Dermis microvascular lymphatic vessel endothelial cell (primary cell): ENCODE measurements around the gene LRMDA. TPM values are rescaled to one million over a fixed set of nuclear protein-coding genes. Genes with fewer than 3 reads are reported as not detected.
A peak's percentile ranks its signal among the peaks of the same experiment; 100 is the strongest.

Experiments used
- DNase-seq, 2 donors: peaks; one replicate each; pipeline versions ENCODE4 v3.0.0 to v3.0.0-alpha.2; 2010; ENCODE audit warnings: low read depth in 2 of 2
- total RNA-seq: library from RNA; depleted of rRNA; stranded (reverse); fragments of >200 nt; gene quantifications from 2 replicates; pipeline ENCODE4 v1.2.1, GENCODE V29; 2014

The LRMDA gene
- total RNA-seq, 1 donor from 2014 or later: 10.4 TPM

DNA sequence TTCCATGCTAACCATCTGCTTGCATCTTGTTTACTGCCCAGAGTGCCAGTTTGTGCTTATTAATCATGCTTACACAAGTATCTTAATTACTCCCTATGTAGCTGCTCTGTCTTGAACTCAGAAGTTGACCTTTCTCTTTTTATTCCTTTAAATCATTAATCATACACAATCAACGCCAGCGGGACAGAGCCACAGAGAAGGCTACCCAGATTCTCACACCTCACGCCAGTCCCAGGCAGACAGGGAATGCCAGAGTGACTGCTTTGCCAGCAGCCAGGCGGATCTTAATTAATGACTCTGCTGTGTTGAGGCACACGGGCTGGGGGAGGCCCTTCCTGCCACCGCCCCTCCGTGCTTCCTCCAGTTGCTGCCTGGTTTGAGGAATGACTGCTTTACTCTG, 229.4 kb downstream of the LRMDA start:
- no peak for DNase-seq

DNA sequence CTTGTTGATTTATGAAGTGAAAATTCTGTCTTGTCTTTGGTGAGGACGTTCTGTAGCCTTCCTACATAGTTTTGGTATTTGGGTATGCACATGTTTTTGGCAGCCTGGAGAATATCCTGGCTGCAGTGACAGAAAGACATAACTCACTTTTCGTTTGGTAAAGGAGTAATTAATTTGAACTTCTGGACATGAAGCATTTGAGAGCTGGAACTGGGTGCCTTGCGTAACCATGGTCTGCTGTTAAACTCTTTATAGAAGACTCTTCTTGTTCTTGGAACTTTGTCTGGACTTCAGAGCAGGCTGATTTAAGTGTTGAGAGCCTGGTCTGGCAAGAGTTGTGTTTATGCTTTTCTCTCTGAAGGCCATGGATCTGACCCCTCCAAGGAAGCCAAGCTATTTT, 231.3 kb downstream of the LRMDA start:
- no peak for DNase-seq

DNA sequence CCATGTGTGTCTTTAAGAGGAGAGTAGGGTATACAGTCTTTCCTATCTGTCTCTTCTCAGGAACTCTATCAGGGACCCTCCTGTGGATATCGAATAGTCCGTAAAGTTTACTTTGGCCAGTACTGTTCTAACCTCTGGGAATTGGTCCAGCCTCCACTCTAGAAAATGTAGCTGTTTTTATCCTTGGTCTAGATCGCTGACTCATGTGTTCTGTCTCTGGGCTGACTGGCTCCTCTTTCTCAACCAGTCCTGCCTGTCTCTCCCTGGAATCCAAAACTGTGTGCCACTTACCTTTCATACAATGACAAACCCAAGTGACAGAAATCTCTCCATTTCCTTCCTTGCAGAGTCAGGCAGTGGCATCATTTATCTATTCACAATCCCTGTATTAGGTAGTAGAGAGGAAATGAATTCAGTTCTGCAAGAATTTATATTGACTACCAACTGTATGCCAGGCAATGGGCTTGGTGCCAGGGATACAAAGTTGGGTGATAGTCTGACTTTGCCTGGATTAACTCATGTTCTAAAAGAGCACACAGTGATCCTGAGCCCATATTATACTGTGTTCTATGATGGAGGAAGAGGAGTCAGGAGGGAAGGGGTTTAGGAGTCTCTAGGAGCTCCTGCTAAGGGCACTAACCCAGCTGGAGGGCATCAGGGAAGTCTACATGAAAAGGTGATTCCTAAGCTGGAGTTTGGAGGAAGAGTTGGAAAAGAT, 232.7 kb downstream of the LRMDA start:
- DNase-seq: peak; percentile 4 to 18

DNA sequence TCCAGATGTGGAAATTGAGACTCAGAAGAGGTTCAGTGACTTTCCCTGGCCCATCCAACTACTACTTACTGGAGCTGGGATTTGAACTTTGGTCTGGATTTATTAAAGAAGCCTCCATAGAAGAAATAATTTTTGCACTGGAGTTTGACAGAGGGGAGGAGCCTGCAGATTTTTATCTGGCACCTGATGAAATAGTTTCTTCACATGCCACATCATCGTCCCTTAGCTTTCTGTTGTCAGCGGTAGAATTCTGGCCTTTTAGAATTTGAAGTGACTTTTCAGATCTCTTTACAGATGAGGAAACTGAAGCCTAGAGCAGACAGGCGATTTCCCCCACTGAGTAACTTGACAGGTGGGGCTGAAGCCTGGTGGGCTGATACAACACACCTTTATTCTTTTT, 233.5 kb downstream of the LRMDA start:
- no peak for DNase-seq

DNA sequence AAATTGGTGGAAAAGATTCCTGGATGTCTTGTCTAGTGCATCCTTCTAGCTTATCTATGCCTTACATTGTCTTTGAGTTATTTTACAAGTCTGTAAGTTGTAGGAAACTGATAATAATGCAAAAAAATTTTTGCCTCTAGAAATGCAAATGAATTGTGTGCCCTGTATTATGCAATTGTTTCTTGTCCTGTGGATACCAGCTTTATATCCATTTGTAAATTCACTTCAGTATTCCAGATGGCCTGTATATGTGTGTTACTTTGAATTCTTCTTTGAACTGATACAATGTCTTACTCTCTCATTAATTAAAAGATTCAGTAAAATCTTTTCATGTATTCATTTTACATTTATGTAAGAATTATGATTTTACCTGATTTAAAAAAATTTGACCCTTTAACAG, 234.3 kb downstream of the LRMDA start:
- DNase-seq: no peak

DNA sequence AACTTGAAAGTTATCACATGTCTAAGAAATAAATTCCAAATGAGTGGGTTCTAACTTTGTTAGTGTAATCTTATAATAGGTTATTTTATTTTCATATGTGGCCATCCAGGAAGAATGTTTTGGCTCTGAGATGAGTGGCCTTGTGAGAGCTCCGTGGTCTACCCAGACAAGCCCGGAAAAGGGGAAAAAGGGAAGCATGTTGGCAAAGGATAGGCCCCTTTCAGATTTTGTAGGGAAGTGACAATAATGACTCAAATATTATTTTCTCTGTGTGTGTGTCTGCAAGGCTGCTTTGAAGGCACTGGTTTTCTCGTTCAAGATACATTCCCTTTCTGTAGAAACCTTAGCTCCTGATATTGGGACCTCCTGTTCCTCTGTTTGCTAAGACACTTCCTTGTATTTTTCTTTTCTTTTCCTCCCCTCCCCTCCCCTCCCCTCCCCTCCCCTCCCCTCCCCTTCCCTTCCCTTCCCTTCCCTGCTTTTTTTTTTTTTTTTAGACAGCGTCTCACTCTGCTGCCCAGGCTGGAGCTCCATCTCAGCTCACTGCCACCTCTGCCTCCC, 240.8 kb downstream of the LRMDA start:
- no peak for DNase-seq

DNA sequence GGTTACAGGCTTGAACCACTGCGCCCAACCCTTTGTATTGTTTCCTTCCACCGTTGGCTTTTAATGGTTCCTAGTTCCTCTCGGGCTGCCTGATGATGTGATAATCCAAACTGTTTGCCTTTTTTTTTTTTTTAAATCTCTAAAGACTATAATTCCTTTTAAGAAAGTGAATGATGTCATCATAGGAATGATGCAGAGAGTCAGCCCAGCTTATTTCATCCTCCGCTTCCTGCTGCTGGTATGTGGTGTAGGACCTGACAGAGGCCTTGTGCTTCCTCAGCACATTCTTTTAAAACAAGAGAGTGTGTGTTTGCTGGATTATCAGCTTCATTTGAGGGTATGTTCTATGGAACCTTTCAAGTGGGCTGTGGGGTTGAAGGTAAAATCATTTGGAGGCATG, 241.4 kb downstream of the LRMDA start:
- DNase-seq: no peak

DNA sequence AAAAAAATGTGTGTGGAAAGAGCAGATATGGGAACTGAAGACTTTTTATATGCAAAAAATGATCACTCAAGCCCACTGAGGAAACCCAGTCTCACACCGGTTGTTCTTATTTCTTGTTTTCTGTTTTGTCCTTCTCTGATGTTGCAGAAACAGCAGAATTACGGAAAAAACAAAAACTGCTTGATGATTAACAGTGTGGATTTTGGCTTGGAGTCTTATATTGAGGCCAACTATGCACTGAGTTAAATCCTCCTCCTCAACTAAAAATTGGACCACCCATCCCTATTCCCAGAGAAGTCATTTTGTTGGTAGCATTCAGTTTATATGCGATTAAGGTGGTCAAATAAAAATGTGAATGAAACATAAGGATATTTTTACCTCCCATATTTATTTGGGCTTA, 246.1 kb downstream of the LRMDA start:
- DNase-seq: no peak

DNA sequence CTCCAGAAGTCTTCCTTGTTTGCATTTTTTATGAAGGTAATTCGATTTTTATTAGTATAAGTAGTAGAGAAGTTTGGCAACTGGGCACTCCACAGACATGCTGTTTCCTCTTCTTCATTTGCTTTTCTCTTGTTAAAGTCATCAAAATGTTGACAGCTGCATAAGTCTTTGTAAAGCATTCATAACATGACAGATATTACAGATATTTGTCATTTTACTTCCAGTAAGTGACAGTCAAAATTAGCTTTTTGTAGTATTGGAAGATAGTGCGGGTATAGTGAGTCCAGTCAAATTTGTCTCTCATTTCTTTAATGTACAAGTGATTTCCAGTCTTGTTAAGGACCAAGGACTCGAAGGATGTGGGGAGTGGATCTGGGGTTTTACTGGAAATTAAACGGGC, 247.1 kb downstream of the LRMDA start:
- no peak for DNase-seq

DNA sequence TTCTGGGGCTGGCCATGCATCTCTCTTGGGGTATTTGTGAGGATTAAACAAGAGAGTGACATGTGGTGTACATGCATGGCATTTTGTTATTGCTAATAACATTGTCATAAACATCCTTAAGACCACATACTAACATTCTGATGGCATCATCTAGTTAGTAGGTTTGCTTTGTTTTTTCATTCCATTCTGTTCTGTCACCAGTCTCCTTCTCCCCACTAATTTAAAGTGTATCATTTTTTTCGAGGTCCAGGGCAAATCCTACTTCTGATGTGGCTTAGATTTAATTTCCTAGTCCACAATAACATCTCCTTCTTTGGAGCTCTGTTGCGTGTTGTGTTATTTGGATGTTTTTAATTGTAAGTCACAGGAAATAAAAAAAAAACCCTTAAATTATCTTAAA, 248.1 kb downstream of the LRMDA start:
- no peak for DNase-seq

DNA sequence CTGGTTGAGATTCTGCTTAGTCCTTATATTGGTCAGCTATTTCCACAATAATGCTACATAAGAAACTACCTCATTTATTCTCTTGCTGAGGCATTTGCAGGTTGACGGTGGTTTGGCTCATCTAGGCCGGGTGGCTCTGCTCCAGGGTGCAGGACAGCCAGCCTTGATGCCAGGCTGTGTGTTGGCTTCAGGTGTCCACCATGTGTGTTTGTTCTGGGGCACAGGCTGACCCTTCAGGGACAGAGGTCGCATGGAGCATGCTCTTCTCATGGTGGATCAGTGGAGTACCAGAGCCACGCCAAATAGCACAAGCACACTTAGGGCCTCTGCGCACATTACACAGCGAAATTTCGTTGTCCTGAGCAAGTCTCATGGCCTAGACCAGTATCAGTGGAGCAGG, 249.9 kb downstream of the LRMDA start:
- no peak for DNase-seq

DNA sequence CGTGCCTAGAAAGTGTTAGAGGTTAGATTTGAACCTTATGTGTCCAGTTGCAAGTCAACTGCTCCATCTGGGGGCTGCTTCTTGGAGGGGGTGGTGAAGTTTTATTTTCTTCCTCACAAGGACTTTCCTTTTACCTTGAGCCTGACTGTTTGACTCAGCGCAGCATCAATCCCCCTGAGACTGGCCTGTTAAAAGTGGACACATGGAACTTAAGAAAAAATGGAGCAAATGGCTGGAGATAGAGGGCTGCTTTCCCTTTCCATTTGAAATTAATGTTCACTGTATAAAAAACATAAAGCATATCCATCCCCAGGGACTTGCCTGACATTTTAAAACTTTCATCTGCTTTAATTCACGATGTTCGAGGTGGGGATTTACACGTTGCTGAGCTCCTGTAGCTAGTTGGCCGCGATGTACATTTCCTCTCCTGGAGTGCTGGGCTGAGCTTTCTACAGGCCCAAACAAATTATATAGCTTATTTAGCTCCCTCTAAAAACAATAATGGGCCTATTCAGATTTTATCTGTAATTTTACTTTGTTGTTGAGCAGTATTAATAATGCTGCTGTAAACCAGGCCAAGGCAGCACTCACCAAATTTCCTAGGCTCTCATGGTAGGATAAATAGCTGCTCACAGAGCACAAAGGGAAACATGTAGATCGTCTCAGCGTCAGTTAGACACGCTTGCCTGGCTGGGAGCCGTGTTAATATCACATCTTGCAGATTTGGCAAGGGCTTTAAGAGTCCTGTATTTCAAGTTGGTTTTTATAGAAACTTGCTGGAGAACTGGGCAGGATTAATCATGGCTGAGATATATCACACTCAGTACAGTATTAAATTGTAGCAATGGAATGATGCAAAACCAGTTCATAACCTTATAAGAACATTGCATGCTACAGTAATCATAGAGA, 251.5 kb downstream of the LRMDA start:
- DNase-seq: no peak

DNA sequence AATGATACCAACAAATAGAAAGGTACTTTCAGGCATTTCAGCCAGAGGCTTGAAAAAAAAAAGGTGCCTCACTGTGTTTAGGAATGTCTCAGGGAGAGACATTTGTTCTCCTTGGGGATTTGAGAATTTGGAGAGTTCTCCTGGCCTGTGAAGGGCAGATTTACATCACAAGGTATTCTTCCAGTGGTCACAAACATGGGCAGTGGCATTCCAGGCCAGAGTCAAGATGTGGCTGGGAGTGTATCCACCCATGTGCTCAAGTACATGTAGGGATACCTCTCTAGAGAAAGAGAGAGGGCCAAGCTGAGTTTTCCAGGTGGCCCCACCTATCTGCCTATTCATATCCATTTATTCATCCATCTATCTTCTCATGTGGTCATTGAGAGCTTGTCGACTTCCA, 253.8 kb downstream of the LRMDA start:
- no peak for DNase-seq

DNA sequence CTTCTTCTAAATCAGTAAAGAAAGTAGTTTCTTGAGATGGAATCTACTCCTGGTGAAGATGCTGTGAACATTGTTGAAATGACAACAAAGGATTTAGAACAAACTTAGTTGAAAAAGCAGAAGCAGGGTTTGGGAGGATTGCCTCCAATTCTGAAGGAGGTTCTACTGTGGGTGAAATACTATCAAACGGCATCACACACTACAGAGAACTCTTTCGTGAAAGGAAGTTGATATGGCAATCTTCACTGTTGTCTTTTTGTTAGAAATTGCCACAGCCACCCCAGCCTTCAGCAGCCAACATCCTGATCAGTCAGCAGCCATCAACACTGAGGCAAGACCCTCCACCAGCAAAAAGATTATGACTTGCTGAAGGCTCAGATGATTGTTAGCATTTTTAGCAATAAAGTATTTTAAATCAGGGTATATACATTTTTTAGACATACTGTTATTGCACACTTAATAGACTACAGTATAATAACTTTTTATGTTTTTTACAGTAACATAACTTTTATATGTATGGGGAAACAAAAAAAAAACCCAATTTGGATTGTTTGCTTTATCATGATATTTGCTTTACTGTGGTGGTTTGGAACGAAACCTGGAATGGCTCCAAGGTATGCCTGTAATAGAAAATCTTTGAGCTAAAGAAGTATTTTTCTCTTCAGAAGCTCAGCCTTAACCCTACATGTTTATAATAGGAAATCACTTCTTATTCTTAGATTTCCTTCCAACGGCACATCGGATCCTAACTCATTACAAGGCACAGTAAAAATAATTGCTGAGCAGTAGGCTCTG, 257.3 kb downstream of the LRMDA start:
- peak in 1 of 2 donors; percentile 5 for DNase-seq

DNA sequence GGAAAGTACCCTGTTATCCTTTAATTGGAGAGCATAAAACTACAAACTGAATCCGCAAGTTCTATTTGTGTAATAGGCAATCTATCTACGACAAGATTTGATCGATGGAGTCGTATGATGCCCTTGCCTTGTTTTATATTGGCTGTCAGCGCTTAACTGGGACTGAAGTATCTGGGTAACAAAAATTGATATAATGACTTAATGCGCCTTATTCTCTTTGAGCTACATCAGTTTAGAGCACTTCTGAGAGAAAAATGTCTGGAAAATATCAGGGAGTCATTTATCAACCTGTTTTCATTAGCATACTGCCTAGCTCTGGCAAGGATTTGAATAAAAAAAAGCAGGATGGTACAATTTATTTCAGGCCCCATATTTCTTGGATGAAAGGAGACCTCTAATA, 262.1 kb downstream of the LRMDA start:
- no peak for DNase-seq

DNA sequence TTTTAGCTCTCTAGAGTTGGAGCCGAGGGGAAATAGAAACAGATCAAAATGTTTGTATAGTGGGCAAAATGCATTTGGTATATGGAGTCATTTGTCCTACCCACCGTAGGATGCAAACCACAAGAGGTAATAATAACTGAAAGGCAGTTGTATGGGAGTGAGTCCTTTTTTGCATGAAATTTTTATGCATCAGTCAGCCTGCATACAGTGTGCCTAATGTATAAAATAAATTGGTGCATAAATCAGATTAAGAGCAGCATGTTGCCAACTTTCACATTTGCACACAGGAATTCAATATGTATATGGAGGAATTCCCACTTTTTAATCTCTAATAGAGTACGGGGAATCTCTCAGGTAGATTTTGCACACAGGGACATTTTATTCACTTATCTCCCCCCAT, 262.8 kb downstream of the LRMDA start:
- no peak for DNase-seq

DNA sequence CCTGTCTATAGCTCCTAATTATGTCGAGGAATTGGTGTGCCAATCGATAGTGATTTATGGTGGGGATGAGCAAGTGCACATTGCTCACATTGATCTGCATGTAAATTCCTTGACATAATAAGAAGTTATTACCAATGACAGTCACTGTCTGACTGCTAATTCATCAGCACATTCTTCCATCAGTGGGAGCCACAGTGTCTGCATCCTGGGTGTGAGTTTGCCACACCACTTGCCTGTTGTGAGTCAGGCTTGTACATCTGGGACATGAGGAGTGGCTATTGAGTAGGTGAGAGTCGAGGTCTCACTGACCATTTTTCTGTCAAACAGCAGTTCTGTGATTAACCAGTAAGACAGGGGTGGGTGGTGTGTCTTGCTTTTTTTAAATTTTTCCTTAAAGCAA, 263.4 kb downstream of the LRMDA start:
- DNase-seq: no peak

DNA sequence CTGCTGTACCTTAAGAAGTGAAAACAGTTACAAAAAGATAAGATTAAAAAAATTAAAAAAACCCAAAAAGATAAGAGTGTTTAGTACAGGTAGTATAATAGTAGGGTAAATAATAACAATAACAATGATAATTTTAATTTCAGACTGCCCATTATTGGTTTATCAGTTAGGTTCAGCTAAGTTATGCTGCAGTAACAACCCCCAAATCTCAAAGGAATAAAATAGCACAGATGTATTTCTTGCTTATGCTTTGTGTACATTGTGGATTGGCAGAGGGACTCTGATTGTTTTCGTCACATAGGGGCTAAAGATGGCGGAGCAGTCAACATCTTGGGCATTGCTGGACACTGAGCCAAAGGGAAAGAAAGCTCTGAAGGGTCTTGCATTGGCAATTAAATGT, 264.6 kb downstream of the LRMDA start:
- DNase-seq: no peak

DNA sequence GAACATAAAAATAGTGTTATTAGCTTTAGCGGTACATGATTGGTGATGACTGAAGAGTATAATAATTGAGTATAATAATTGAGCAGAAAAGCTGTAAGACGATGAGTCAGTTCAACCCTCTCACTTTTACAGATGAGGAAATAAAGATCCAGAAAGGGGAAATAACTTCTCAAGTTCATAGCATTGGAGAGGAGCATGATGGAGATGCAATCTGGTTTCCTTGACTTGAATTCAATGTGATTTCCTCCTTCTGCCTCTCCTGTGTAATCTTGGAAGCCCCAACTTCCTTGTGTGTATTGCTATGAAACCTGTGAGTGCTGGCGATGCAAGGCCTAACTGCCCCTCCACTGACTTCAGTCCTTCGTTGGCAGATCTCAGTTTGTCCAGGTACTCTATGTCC, 265.1 kb downstream of the LRMDA start:
- no peak for DNase-seq

DNA sequence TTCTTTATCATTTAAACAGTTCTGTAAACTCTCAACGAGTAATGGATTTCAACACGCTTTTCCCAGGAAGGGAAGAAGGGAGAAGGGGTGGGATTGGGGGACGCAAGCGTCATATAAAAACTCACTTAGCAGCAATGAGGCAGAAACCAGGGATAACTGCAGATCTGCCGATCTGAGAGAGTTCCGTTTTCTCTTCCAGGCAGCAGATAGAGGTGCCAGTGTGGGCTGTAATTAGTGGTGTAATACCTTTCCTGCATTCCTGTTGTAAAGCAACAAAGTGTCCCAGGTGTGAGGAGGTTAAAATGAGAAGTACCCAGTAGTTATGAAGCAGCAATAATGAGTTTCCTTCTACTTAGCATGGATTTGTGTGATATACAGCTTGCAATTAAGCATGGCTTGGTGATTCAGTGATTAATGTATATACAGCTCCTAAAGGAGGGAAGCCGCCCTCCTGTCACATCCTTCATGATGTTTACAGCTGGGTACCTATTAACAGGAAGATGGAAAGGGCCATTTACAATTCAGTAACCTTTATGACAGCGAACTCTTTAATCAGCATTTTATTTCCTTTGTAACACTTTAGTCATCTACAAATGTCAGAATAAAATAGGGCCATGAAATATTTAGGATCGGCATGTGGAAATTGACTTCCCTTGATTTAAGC, 271.9 kb downstream of the LRMDA start:
- DNase-seq: no peak

DNA sequence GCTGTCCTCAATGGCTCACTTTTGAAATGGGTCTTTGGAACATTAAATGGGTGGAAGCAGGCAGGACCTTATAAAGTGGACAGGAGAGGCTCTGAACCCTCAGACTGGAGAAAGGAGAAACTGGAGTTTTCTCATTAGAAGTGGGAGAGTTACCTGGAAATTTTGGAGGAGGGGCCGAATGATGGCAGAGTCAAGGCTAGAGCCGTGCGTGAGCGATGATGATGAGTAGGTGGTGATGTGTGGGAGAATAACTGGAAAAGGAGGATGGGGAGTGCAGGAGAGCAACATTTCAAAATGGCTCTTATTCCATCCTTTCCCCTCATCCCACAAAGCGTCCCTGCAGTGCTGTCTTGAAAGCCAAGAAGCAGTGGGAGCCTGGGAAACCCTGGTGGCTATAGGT, 274.0 kb downstream of the LRMDA start:
- no peak for DNase-seq
